Right lung (tissue), 10 donors: ENCODE data around the gene DDX42. TPM values are rescaled to one million over a fixed set of nuclear protein-coding genes. Genes with fewer than 3 reads are reported as not detected.

Experiments used
- DNase-seq, 2 donors: peaks; one replicate each; pipeline ENCODE4 v3.0.0-alpha.2; 2013
- long read RNA-seq, 8 donors: transcript quantifications; one replicate each; lab custom pipeline, GENCODE V29; 2026
- polyA plus RNA-seq, 5 donors: library from polyadenylated mRNA; unstranded; fragments of 120-200 nt; gene quantifications; one replicate each; pipeline versions ENCODE4 v1.2.1 to v1.2.3, GENCODE V29; 2013; ENCODE audit warnings: inconsistent platforms in 1 of 5, low replicate concordance in 1 of 5; ENCODE audit not compliant: insufficient read length in 5 of 5, insufficient read depth in 1 of 5

DDX42 gene, protein sequence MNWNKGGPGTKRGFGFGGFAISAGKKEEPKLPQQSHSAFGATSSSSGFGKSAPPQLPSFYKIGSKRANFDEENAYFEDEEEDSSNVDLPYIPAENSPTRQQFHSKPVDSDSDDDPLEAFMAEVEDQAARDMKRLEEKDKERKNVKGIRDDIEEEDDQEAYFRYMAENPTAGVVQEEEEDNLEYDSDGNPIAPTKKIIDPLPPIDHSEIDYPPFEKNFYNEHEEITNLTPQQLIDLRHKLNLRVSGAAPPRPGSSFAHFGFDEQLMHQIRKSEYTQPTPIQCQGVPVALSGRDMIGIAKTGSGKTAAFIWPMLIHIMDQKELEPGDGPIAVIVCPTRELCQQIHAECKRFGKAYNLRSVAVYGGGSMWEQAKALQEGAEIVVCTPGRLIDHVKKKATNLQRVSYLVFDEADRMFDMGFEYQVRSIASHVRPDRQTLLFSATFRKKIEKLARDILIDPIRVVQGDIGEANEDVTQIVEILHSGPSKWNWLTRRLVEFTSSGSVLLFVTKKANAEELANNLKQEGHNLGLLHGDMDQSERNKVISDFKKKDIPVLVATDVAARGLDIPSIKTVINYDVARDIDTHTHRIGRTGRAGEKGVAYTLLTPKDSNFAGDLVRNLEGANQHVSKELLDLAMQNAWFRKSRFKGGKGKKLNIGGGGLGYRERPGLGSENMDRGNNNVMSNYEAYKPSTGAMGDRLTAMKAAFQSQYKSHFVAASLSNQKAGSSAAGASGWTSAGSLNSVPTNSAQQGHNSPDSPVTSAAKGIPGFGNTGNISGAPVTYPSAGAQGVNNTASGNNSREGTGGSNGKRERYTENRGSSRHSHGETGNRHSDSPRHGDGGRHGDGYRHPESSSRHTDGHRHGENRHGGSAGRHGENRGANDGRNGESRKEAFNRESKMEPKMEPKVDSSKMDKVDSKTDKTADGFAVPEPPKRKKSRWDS
- 100 to 1,000 TPM; 169 to 235 (median 228) TPM for polyA plus RNA-seq
- long read RNA-seq, donor 1, transcript DDX42-214 (1 exons, 2,244 nt), result major isoform, 94 of 117 reads
- long read RNA-seq, donor 1, partial matches to known transcripts, result 12 of 117 reads
- long read RNA-seq, donor 1, other reads (novel, unspliced or antisense), result 0 of 117 reads
- long read RNA-seq, donor 2, transcript DDX42-214 (1 exons, 2,244 nt), result major isoform, 56 of 60 reads
- long read RNA-seq, donor 2, partial matches to known transcripts, result 0 of 60 reads
- long read RNA-seq, donor 2, other reads (novel, unspliced or antisense), result 0 of 60 reads
- long read RNA-seq, donor 3, full-length matches to known transcripts, result 97 of 236 reads
- long read RNA-seq, donor 3, partial matches to known transcripts, result 139 of 236 reads
- long read RNA-seq, donor 3, other reads (novel, unspliced or antisense), result 0 of 236 reads
- long read RNA-seq, donor 4, transcript DDX42-214 (1 exons, 2,244 nt), result major isoform, 57 of 69 reads
- long read RNA-seq, donor 4, partial matches to known transcripts, result 5 of 69 reads
- long read RNA-seq, donor 4, other reads (novel, unspliced or antisense), result 0 of 69 reads
- long read RNA-seq, donor 5, transcript DDX42-214 (1 exons, 2,244 nt), result major isoform, 132 of 148 reads
- long read RNA-seq, donor 5, partial matches to known transcripts, result 5 of 148 reads
- long read RNA-seq, donor 5, other reads (novel, unspliced or antisense), result 0 of 148 reads
- long read RNA-seq, donor 6, full-length matches to known transcripts, result 109 of 114 reads
- long read RNA-seq, donor 6, partial matches to known transcripts, result 5 of 114 reads
- long read RNA-seq, donor 6, other reads (novel, unspliced or antisense), result 0 of 114 reads
- long read RNA-seq, donor 7, transcript DDX42-214 (1 exons, 2,244 nt), result major isoform, 43 of 214 reads
- long read RNA-seq, donor 7, partial matches to known transcripts, result 160 of 214 reads
- long read RNA-seq, donor 7, other reads (novel, unspliced or antisense), result 5 of 214 reads
- long read RNA-seq, donor 8, full-length matches to known transcripts, result 33 of 33 reads
- long read RNA-seq, donor 8, partial matches to known transcripts, result 0 of 33 reads
- long read RNA-seq, donor 8, other reads (novel, unspliced or antisense), result 0 of 33 reads

DNA sequence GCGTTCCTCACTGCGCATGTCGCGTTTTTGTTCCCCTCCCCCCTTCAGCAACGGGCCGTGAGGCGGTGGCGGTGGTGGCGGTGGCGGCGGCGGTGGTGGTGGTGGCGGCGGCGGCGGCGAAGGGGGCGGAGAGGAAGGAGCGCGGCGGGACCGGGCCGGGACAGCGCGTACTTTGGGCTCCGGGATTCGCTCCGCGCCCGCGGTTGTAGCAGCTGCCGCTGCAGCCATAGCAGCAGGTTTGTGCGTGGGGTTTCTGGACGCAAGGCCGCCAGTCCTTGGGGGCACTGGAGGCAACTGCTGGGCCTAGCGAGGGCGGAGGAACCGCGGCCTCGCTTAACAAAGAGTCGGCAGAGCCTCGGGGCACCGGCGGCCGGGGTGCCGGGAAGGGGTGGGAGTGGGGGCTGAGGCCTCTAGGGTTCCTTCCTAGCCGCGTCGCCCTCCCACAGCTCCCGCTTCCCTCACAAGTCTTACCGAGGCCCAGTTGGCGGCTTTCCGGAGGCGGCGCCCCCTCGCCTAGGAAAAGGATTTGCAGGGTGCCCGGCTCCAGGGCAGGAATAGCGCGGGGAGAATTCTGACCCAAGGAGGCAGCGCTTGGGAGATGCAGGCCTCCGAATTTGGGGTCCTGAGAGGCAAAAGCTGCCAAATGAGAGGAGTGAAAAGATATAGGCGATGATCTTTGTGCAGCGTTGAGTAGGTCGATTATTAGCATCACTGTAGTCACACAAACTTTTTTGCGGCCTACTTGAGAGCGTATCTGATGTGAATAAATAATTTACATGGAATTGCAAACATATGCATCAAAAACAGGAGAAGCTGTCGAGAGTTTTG is at the start of gene DDX42:
Gene DDX42, plus strand, starts transcription at position 30 of the 828 bp plus-strand sequence. CDS start 12,880 bp downstream, outside the sequence.
- peak; percentile 50 to 56 for DNase-seq

DNA sequence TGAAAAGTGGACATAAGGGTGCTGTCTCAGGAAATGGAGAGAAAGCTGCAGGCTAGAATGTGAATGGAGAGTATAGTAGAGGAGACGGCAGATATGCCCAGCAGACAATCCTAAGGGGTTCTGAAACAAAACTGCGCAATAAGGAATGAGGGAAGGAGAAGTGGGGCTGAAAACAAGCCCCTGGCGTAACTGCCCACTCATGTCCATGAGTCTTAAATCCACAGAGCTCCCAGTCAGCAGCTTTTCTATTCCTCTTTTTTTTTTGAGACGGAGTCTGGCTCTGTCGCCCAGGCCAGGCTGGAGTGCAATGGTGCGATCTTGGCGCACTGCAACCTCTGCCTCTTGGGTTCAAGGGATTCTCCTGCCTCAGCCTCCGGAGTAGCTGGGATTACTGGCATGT is 38.3 kb upstream of the DDX42 start:
- DNase-seq, result no peak

DNA sequence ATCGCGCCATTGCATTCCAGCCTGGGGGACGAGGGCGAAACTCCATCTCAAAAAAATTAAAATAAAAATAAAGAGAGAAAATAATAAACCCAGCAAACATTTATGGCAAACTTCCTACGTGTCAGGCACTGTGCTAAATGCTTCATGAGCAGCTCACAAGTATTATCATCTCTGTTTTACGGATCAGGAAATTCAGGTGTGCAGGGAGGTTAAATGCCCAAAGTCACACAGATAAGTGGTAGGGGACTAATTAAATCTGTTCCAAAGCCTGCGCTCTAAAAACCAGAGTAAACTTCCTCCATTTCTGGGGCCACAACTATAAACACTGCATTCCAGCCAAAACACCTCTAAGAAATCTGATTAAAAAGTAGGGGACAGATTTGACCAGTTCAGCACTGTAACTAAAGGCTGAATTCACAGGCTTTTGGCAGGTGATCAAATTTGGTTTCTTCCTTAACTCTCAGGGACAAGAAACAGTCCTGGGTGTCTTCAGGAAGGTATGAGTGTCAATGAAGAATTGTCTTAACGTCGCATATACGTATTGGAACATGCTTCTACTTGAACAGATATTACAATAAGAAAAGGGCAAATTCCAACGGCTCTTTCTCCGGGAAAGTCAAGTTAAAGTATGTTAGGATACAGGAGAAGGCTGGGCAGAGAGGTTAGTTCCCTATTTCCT is 33.4 kb upstream of the DDX42 start:
- DNase-seq, result peak in 1 of 2 donors; percentile 10

DNA sequence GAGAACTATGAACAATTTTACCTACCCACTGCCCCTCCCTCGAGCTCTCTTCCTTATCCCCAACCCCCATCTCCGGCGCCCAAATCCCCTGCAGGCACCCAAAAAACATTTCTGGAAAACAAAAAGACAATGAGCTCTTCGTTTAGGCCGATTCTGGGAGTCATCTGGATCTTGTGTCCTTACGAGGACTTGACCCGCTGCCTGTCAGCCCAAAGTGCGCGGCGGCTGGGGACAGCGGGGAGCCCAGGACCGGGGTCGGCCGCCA is 32.9 kb upstream of the DDX42 start:
- DNase-seq, result no peak

DNA sequence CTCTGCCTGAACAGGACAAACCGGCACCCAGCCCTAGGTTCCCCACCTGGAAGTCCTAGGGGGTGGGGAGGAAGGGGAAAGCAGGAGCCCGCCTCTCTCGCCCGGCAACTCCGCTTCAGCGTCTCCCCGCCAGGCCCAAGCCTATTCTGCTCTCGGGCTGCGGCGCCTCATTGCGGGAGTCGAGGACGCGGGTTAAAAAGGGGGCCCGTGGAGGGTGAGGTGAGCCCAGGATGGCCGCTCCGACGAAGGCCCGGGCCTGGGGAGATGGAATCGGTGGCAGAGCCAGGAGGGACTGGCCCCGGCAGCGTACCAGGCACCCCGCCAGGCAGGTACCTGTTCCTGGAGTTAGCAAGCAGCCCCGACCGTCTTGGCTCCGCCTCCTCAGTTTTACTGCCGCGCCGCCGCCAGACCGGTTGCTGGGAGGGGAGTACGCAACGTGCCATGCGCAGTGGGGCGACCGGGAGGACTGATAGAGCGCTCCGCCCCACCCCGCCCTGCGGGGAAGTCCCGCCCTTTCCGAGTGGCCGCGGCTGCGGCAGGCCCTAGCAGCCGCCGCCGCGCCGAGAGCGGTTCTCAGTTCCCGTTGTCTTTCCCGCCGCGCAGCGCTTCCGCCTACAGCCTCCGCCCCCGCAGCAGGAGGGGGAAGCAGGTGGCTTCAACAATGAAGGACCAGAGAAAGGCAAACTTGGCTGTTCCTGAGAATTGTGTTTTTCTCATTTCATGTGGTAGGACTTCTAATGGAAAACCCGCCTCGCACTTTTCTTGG is 32.4 kb upstream of the DDX42 start, which contains the start of gene STRADA:
Gene STRADA, minus strand, starts transcription at position 392 of the 766 bp plus-strand sequence. CDS start 13,430 bp downstream, outside the sequence.
- peak; percentile 97 for DNase-seq

DNA sequence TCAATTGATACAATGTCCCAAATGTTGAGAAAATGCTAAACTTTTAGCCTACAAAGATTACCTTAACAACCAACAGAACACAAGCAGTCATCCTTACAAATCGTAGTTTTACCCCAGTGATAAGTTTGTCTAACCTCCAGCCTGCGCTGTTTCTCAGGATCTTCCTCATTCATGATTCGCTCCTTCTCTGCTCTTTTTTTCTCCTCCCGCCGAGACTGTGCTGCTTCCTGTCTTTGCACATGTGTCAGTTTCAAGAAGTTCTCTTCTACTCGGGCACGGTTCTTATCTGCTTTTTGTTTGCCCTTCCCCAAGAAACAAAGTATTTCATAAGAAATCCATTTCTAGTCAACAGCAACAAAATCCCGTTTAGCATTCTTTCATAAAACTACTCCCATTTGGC is 22.2 kb upstream of the DDX42 start:
- no peak for DNase-seq

DNA sequence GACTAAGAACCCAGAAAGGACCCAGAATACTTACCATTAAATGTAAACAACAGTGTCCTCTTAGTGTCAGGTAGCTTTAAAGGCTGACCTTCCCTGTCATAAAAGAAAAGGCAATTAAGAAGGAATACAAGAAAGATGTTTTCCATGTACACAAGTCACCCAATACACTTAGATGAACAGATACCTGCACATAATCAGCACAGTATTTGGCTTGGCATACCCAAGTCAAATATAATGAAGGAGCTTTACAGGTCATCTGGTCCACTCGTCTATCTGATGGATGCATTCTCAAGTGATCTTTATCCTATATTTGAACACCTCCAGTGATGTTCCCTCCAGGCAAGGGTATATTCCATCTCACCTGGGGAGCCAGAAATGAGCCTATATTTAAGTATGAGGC is 21.3 kb upstream of the DDX42 start:
- no peak for DNase-seq

DNA sequence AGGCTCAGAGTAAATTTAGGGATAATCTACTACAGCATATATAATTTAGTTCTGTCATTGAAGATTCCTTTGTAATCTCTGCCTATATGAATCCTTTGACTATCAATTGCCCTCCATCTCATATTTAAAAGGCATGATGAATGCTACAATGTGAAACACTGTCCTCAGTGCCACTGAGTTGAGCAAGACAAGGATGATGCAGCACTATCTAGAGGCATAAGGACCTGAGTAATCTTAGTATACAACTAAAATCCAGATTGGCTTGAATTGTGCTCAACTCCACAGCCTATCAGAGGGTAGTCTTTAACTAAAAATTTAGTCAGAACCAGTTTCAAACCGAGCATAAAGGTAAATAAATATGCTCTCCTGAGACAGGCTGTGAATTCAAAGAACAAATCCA is 20.8 kb upstream of the DDX42 start:
- DNase-seq, result no peak

DNA sequence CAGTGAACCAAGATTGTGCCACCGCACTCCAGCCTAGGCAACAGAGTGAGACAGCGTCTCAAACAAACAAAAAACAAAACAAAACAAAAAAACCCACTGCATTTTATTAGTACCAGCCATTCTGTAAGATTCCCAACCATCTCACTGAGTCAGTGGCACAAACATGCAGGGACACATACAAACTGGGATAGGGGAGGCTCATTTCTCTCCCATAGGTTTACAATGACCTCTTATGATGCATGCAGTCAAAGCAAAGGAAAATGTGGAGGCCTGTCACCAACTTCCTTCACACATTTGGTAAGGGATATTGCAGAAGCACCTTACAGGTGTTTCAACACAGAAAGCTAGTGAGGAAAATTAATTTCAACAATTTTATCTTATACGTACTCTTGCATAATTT is 19.9 kb upstream of the DDX42 start:
- no peak for DNase-seq

DNA sequence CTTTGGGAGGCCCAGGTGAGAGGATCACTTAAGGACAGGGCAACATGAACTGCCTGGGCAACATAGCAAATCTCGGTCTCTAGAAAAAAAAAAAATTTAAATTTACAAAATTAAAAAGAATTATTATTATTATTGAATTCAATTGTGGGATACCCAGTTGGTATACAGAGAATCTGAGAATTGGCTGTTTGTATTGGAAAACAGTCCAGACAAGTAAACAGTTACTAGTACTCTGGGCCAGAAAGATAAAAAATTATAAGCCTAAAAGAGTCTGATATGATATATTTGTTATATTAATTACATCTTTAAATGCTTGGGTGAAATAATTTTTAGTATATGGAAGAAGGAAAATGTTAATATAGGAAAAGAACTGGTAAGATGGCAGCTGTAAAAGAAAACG is 15.5 kb upstream of the DDX42 start:
- DNase-seq, result no peak

DNA sequence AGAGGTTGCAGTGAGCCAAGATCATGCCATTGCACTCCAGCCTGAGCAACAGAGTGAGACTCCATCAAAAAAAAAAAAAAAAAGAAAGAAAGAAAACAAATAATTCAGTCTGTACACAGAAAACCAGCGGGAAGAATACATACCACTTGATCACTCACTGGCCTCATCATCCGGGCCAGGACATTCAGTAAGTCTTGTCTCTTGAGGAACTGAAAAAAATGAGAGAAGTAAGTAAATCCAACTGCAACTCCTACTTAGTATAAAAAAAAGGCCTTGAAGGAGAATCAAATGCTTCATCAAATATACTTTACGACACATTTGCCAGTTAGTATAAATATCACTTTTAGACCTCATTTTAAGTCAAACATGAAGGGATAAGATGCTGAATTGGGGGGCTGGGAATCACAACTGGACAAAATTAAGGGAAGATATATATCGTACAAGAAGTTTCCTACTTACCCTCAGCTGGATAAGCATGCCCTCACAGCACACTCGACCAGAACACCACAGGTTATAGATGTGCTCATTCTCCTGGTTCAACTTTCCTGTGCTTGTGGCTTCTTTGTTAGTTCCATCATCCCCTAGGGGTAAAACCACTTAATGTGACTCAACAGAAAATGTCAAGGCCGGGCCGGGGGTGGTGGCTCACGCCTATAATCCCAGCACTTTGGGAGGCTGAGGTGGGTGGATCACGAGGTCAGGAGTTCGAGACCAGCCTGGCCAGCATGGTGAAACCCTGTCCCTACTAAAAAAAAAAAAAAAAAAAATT is 13.0 kb upstream of the DDX42 start:
- no peak for DNase-seq

DNA sequence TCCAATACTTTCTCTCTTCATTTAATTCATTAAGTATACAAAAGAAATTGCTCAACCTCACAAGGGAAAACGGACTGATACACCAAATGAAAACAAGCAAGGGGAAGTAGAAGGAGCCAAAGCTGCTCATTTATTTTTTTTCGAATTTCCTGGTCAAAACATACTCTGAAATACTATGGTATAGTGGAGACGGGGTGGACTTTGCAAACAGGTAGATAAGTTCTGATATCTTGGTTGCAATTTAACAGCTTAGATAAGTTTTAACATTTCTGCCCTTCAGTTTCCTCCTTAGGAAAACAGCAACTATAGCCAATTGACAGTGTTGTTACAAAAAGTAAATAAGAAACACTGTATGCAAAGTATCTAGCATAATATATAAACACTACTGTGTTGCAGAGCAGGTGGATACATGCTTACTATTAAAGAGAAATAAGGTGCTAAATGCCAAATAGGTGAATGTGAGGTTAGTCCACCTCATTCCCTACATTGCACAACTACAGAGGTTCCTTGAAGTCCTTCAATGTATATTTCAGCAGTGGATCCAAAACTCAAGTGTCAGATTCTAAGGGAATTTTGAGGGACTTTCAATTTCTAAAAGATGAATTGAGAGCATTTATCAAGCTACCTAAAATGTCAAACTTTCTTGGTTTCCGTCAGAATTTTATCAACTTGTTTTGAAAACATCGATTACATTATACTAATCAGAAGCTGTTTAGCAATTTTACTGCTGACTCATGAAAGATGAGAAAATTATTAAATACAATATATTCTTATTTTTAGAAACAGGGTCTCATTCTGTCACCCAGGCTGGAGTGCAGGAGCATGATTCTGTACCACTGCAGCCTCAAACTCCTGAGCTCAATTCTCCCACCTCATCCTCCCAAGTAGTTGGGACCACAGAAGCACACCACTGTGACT is 11.6 kb upstream of the DDX42 start:
- DNase-seq, result no peak

DNA sequence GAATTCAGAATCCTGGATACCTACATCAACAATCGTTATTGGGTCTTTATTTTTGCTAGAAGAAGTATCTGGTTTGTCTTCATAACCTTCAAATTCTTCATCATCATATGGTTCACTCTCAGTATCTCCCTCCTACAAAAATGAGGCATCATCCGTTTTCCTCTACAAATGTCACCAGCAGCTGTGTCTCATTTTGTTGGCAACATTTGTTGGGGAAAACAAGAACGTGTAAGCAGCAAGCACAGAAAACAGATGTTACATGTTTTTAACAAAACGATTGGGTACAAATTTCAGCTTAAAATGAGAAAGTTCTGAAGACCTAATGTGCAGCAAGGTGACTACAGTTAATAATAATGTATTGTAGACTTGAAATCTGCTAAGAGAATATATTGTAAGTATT is 9.3 kb upstream of the DDX42 start:
- DNase-seq, result peak in 1 of 2 donors; percentile 83

DNA sequence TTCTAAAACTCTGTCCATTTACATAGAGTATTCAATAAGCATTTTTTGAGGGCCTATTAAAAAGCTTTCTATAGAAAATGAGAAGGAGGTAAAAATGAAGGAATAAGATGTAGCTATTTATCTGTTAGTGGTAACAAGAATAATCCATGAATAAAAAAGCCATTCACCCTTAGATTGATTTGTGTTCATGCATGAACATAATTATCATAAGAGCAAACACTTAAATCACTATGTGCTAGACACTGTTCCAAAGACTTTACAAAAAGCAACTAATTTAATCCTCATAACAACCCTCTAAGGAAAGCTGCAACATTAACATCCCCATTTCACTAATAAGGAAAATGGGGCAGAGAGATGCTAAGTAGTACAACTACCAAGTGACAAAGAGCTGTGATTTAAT is 7.2 kb upstream of the DDX42 start:
- DNase-seq, result no peak

DNA sequence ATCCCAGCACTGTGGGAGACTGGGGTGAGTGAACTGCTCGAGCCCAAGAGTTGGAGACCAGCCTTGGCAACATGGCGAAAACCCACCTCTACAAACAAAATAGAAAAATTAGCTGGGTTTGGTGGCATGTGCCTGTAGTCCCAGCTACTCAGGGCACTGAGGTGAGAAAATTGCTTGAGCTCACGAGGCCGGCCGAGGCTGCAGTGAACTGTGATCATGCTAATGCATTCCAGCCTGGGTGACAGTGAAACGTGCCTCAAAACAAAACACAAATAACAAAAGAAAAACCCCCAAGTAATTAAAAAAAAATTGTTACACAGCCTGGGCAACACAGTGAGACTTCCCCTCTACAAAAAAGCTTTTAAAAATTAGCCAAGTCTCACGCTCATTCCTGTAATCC is 5.5 kb upstream of the DDX42 start:
- DNase-seq, result no peak

DNA sequence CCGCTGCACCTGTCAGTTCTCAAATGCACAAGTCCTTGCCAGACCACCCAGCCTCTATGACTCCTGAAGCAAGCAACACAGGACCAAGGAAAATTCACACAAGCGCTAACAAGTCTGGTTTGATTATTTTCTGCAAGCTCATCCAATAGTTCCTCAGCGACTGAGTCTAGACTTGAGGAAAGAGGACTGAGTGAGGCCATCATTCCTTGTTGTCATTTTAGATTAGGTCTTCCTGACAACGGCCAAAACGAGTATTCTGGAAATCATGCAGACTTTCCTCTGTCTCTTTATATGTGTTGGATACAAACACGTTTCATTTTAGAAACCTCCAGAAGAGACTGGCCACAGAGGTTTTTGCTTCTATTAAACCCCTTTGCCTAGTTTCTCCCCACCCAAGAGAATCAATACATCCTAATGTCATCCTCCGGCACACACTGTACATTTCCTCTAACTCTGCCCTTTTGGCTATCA is 1.1 kb upstream of the DDX42 start:
- DNase-seq, result peak in 1 of 2 donors; percentile 15
